ENCODE measurements around the gene NTM. TPM values are rescaled to one million over a fixed set of nuclear protein-coding genes. Genes with fewer than 3 reads are reported as not detected.

The NTM gene
- total RNA-seq, 2 donors from 2014 or later = 1.7 to 3.6 TPM

- DNase-seq = no peak
- Histone ChIP-seq H3K9me3 (ENCODE audit: control insufficient read depth, low read length) (no peaks in the 10 kb centered on the region), H3K27me3 (ENCODE audit: control insufficient read depth, insufficient read depth, low read length, poor library complexity, severe bottlenecking) (no peaks in the 10 kb centered on the region), H3K27ac (ENCODE audit: low read depth, low read length) (no peak overlapping the region), H3K4me3 (ENCODE audit: low read length) (no peak overlapping the region), H3K9ac (ENCODE audit: extremely low read depth, low read length, poor library complexity, severe bottlenecking) (no peak overlapping the region), H3K4me1 (ENCODE audit: control insufficient read depth, insufficient read depth, low read length) (no peaks in the 10 kb centered on the region), H3K36me3 (ENCODE audit: control insufficient read depth, insufficient read depth, low read length) (no peaks in the 10 kb centered on the region)
- Mint-ChIP-seq H3K9me3 (no peaks in the 10 kb centered on the region), H3K27me3 (ENCODE audit: insufficient read depth) (no peaks in the 10 kb centered on the region), H3K36me3 (ENCODE audit: low read depth) (no peaks in the 10 kb centered on the region), H3K4me1 (peaks cover 11% of the 10 kb centered on the region), H3K4me3 (no peak overlapping the region), H3K27ac (no peak overlapping the region)
- TF ChIP-seq, protein P1, sequence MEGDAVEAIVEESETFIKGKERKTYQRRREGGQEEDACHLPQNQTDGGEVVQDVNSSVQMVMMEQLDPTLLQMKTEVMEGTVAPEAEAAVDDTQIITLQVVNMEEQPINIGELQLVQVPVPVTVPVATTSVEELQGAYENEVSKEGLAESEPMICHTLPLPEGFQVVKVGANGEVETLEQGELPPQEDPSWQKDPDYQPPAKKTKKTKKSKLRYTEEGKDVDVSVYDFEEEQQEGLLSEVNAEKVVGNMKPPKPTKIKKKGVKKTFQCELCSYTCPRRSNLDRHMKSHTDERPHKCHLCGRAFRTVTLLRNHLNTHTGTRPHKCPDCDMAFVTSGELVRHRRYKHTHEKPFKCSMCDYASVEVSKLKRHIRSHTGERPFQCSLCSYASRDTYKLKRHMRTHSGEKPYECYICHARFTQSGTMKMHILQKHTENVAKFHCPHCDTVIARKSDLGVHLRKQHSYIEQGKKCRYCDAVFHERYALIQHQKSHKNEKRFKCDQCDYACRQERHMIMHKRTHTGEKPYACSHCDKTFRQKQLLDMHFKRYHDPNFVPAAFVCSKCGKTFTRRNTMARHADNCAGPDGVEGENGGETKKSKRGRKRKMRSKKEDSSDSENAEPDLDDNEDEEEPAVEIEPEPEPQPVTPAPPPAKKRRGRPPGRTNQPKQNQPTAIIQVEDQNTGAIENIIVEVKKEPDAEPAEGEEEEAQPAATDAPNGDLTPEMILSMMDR (conservative IDR thresholded peaks at IDR 0.05) = no peak
Observed at GRCh38 chr11:131601586-131601985, 231.2 kb downstream of the NTM start.

- Histone ChIP-seq H3K4me3 (ENCODE audit: low read length) (no peak overlapping the region), H3K27ac (ENCODE audit: low read depth, low read length) (no peak overlapping the region), H3K27me3 (ENCODE audit: control insufficient read depth, insufficient read depth, low read length, poor library complexity, severe bottlenecking) (no peaks in the 10 kb centered on the region), H3K36me3 (ENCODE audit: control insufficient read depth, insufficient read depth, low read length) (no peaks in the 10 kb centered on the region), H3K4me1 (ENCODE audit: control insufficient read depth, insufficient read depth, low read length) (no peaks in the 10 kb centered on the region), H3K9ac (ENCODE audit: extremely low read depth, low read length, poor library complexity, severe bottlenecking) (no peak overlapping the region), H3K9me3 (ENCODE audit: control insufficient read depth, low read length) (no peaks in the 10 kb centered on the region)
- TF ChIP-seq, protein P1 (conservative IDR thresholded peaks at IDR 0.05) = no peak
- Mint-ChIP-seq H3K4me1 (peaks cover 3% of the 10 kb centered on the region), H3K27ac (no peak overlapping the region), H3K9me3 (no peaks in the 10 kb centered on the region), H3K36me3 (ENCODE audit: low read depth) (no peaks in the 10 kb centered on the region), H3K27me3 (ENCODE audit: insufficient read depth) (no peaks in the 10 kb centered on the region), H3K4me3 (no peak overlapping the region)
- DNase-seq = no peak
- WGBS, 2 experiments (ENCODE audit: insufficient coverage in 1 of 2, insufficient read length in 1 of 2) = 94 to 100% methylated on average over 2 of the region's 2 CpGs
Observed at GRCh38 chr11:131602431-131602830, 232.0 kb downstream of the NTM start.

DNA sequence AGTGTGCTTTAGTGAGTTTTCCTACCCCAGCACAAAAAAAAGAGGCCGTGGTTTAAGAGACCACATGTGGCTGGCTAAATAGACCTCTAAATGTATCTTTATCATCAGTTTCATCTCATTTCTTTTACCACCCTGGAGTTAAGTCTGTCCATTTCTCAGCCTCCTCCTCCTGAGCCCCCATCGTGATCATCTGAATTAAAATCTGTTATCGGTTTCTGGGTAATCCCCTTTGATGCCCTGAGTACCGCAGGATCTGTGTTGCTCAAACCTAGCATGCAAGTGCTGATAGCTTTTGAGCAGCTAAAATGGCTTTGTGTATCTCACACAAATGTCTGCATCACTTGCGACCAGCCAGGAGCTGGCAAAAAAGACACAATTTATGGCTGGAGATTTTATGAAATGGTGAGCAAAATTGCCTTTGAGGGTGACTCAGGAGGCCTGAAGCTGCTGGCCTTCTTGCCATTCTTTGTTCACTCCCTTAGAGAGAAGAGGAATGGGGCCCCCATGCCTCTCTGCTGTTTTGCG is 236.5 kb downstream of the NTM start:
- Mint-ChIP-seq H3K4me1 (peaks cover 6% of the 10 kb centered on the region), H3K36me3 (ENCODE audit: low read depth) (no peaks in the 10 kb centered on the region), H3K4me3 (no peak overlapping the region), H3K9me3 (no peaks in the 10 kb centered on the region), H3K27me3 (ENCODE audit: insufficient read depth) (peaks cover 7% of the 10 kb centered on the region), H3K27ac (no peak overlapping the region)
- Histone ChIP-seq H3K27me3 (ENCODE audit: control insufficient read depth, insufficient read depth, low read length, poor library complexity, severe bottlenecking) (no peaks in the 10 kb centered on the region), H3K4me3 (ENCODE audit: low read length) (no peak overlapping the region), H3K9ac (ENCODE audit: extremely low read depth, low read length, poor library complexity, severe bottlenecking) (no peak overlapping the region), H3K36me3 (ENCODE audit: control insufficient read depth, insufficient read depth, low read length) (no peaks in the 10 kb centered on the region), H3K4me1 (ENCODE audit: control insufficient read depth, insufficient read depth, low read length) (peaks cover 10% of the 10 kb centered on the region), H3K9me3 (ENCODE audit: control insufficient read depth, low read length) (no peaks in the 10 kb centered on the region), H3K27ac (ENCODE audit: low read depth, low read length) (no peak overlapping the region)
- TF ChIP-seq, protein P1 (conservative IDR thresholded peaks at IDR 0.05) = no peak
- WGBS, 2 experiments (ENCODE audit: insufficient coverage in 1 of 2, insufficient read length in 1 of 2) = 95 to 97% methylated on average over 4 to 6 of the region's 6 CpGs
- DNase-seq = no peak
